GM12873 (cell line): ENCODE results near the gene NEUROD2.

ENCODE experiments used
- TF ChIP-seq, protein P1 (sequence below): IDR thresholded peaks from 2 replicates; pipeline ENCODE4 v1.5.1; 2012; ENCODE audit warnings: low read depth, mild to moderate bottlenecking, moderate library complexity, low read length, control low read depth; ENCODE audit not compliant: insufficient read depth; ENCODE audit errors: missing control alignments

Gene NEUROD2

DNA sequence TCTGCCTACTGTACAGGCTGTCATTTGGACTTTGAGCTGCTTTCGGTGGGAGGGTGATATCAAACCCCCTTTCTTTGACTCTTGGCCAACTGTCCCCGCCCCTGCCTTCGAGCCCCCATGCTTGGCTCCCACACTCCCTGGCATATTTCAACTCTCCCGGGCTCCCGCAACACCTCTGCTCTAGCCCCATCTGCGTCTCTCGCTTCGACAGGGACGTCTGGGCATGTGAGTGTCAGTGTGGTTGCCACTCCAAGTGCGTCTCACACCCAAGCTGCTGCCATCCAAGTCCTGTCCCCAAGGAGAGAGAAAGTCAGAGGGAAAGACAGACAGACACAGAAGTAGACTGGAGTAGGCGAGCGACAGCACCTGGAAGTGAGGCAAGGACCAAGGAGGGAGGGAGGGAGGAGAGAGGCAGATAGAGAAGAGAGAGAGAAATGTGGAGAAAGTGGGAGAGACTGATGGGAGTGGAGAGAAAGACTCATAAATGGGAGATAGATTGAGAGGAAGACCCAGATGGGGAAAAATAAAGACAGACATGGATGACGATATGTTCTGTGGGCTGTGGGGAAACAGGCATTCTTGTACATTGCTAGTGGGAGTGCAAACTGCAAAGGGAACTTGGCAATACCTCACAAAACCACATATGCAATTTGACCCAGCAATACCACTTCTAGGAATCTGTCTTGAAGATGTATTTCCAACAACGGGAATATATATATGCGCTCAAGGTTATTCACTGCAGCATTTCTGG, 41.1 kb upstream of the NEUROD2 start:
- TF ChIP-seq, protein P1, sequence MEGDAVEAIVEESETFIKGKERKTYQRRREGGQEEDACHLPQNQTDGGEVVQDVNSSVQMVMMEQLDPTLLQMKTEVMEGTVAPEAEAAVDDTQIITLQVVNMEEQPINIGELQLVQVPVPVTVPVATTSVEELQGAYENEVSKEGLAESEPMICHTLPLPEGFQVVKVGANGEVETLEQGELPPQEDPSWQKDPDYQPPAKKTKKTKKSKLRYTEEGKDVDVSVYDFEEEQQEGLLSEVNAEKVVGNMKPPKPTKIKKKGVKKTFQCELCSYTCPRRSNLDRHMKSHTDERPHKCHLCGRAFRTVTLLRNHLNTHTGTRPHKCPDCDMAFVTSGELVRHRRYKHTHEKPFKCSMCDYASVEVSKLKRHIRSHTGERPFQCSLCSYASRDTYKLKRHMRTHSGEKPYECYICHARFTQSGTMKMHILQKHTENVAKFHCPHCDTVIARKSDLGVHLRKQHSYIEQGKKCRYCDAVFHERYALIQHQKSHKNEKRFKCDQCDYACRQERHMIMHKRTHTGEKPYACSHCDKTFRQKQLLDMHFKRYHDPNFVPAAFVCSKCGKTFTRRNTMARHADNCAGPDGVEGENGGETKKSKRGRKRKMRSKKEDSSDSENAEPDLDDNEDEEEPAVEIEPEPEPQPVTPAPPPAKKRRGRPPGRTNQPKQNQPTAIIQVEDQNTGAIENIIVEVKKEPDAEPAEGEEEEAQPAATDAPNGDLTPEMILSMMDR, result no peak

DNA sequence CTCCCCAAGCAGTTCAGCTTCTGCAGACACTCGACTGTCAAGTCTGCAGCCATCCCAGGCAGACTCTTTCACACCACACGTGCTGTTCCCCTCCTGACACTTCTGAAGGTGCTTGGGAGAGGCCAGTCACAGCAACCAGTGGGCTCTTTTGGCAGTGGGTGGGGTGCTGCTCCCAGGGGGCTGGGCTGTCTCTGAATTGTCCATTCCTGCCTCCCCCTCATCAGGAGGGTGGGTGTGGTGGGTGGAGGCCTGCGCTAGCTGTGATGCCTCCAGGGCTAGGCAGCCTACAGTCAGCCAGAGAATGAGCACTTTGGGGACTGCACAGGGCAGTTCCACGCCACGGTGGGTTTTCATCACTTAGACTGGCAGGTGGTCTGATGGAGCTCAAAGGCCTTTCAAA, 39.5 kb upstream of the NEUROD2 start:
- TF ChIP-seq, protein P1, result no peak

DNA sequence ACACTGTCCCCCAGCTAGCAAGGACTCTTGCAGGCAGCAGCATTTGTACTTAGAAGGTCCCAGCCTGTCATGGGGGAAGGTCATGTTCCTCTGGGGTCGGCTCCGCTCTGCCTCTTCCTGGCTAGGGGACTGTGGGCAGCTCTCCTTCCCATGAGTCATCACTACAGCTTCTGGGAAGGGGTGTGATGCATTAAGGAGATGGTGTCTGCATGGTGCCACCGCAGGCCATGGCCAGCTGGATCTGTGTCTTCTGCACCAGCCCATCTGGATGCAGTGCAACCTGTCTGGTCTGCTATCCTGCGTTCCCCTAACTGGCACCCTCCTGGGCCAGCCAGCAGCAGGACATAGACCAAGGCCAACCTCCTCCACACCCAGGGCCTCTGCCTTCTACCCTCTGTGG, 35.6 kb upstream of the NEUROD2 start:
- TF ChIP-seq, protein P1, result no peak

DNA sequence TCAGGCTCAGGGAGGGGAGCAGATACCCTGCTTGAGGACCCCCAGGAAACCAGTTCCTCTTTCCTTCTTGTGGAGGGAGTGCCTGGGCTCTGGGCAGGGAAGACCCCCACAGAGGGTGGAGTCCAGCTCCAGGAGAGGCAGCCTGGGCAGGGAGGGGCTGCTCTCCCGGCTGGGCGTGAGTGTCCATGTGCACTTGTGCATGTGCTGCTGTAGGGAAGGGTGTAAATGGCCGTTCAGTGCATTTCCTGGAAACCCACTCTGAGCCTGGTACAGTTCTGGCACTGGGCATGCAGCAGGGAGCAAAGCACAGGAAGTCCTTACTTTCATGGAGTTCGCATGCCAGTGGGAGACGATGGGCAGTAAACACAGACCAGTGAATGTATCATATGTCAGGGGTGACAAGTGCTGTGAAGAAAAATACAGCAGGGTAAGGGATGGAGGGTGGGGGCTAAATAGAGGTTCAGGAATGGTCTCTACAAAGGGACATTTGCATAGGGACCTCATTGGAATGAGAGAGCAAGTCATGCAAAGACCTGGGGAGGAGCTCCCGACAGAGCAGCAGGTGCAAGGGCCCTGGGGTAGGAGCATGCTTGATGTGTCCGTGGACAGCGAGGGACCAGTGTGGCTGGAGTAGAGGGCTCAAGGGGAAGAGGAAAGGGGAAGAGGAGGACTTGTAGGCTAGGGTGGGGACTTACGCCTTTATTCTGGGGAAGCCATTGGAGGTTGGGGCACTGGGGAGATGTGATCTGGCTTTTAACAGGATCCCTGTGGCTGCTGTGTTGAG, 34.8 kb upstream of the NEUROD2 start:
- TF ChIP-seq, protein P1, result no peak

DNA sequence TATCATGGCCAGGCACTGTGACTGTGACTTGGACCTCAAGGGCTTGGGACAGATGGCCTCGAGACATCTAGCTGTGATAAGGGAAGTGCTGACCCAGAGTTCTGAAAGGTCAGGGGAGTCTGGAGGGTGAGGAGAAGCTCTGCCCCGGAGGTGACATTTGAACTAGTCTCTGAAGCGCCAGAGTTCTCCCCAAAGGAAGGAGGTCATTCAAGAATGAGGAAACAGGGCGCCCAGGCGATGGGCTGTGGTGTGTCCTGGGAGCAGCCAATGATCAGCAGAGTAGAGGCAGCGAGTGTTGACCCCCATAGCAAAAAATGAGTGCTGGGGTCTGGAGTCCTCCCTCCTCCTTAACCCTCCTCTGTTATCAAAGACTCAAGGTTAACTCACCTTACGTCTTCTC, 34.2 kb upstream of the NEUROD2 start:
- TF ChIP-seq, protein P1, result no peak

DNA sequence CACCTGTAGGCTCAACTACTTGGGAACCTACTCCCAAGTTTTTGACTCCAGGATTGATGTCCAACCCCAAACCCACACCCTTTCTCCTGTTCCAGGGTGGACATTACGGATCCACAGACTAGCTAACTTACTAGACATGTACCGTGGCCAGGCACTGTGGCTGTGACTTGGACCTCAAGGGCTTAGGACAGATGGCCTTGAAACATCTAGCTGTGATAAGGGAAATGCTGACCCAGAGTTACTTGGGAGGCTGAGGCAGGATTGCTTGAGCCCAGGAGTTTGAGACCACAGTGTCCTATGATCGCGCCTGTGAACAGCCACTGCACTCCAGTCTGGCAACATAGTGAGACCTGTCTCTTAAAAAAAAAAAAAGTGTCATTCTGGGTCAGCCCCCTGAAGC, 33.4 kb upstream of the NEUROD2 start:
- TF ChIP-seq, protein P1, result no peak

DNA sequence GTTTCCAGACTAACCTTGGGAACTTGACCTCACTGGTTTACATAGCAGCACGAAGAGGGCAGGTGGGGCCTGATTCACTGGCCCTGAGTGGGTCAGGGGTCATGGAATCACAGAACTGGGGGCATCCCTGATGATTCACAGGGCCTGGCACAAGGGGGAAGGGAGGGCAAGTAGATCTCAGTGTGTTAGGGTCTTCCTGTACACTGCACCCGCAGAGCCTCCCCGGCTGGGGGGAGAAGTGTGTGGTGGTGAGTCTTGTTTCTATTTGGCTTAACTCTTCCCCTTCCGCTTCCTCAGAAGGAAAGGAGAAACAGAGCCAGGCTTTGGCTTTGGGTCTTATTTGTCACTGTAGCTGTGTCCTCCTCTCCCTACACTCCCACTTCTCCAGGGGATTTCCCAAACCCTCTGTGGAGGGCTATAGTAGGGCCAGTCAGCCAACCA, 32.9 kb upstream of the NEUROD2 start:
- TF ChIP-seq, protein P1, result no peak
